ENCODE data around the gene KIRREL1. TPM values are rescaled to one million over a fixed set of nuclear protein-coding genes. Genes with fewer than 3 reads are reported as not detected.

The KIRREL1 gene
- total RNA-seq, 4 donors from 2014 or later: 34.1 to 102 (median 57.4) TPM

DNA sequence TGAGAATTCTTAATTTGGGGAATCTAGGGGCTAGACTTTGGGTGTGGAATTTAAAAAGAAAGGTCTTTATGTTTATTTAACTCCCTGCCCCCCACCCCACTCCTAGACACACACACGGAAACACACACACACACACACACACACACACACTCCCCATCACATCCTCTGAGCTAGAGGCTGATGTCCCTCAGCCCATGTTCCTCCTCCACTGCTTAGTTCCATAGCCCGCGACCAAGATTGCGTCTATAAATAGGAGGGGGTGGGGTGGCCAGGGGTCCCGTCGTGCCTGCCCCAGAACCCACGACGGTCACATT lies 655 bp upstream of the KIRREL1 start:
- TF ChIP-seq POLR2A (IDR thresholded peaks at IDR 0.05): no peak
- TF ChIP-seq, protein P1, sequence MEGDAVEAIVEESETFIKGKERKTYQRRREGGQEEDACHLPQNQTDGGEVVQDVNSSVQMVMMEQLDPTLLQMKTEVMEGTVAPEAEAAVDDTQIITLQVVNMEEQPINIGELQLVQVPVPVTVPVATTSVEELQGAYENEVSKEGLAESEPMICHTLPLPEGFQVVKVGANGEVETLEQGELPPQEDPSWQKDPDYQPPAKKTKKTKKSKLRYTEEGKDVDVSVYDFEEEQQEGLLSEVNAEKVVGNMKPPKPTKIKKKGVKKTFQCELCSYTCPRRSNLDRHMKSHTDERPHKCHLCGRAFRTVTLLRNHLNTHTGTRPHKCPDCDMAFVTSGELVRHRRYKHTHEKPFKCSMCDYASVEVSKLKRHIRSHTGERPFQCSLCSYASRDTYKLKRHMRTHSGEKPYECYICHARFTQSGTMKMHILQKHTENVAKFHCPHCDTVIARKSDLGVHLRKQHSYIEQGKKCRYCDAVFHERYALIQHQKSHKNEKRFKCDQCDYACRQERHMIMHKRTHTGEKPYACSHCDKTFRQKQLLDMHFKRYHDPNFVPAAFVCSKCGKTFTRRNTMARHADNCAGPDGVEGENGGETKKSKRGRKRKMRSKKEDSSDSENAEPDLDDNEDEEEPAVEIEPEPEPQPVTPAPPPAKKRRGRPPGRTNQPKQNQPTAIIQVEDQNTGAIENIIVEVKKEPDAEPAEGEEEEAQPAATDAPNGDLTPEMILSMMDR (IDR thresholded peaks at IDR 0.05): no peak
- Histone ChIP-seq H3K27ac (peak overlapping the region; percentile 97 to 100), H3K4me1 (peaks cover 0 to 6% of the 10 kb centered on the region in 2 donors), H3K4me3 (peak overlapping the region; percentile 72 to 97), H3K36me3 (no peaks in the 10 kb centered on the region), H3K27me3 (no peaks in the 10 kb centered on the region), H3K9me3 (no peaks in the 10 kb centered on the region)
- peak in 1 of 2 donors; percentile 53 for DNase-seq
- intact Hi-C loops (cut with DNase I; ENCODE audit: low total_unique reads): loop anchor here (5.0 kb wide), 1 partner anchor 45 kb away; no protein-coding TSS in a partner anchor

DNA sequence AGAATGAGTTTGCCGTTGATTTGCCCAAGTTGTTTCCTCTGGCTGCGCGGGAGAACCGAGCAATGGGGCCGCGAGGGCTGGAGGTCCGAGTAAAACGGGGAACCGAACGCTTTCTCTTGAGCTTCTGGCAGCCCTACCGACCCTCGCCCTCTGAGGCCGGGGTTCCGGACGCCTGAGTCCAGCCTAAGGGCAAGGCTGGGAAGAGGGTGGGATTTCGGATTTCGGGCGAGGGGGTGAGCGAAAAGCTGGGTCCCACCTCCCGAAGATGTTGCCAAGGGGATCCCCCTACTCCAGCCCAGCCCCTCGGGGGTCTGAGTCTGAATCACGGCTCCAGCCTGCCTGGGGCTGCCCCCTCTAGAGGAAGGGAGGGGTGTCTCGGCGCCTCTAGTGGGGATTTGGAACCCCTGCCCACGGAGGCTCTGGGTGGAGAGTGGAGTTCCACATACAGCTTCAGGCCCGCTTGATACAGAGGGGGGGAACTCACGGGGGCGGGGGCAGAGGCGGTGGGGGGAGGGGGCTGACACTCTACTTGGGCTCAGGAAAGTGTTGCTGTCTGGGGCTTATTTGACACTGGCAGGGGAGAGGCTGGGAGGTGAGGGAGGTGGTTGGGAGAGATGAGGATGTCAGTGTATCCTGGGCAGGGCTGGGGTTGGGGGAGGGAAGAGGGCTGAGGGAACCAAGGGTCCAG lies 617 bp downstream of the KIRREL1 start:
- Histone ChIP-seq H3K4me1 (peaks cover 0 to 13% of the 10 kb centered on the region in 2 donors), H3K9me3 (no peaks in the 10 kb centered on the region), H3K4me3 (peak overlapping the region; percentile 72 to 97), H3K27ac (peak overlapping the region; percentile 97 to 100), H3K27me3 (no peaks in the 10 kb centered on the region), H3K36me3 (no peaks in the 10 kb centered on the region)
- TF ChIP-seq, protein P1 (IDR thresholded peaks at IDR 0.05): peak in 3 of 4 experiments; percentile 6 to 38 (median 27)
- TF ChIP-seq POLR2A (IDR thresholded peaks at IDR 0.05): no peak
- DNase-seq: peak in 1 of 2 donors; percentile 60
- intact Hi-C loops (cut with DNase I; ENCODE audit: low total_unique reads): loop anchor here (5.0 kb wide), 1 partner anchor 43 kb away; no protein-coding TSS in a partner anchor

DNA sequence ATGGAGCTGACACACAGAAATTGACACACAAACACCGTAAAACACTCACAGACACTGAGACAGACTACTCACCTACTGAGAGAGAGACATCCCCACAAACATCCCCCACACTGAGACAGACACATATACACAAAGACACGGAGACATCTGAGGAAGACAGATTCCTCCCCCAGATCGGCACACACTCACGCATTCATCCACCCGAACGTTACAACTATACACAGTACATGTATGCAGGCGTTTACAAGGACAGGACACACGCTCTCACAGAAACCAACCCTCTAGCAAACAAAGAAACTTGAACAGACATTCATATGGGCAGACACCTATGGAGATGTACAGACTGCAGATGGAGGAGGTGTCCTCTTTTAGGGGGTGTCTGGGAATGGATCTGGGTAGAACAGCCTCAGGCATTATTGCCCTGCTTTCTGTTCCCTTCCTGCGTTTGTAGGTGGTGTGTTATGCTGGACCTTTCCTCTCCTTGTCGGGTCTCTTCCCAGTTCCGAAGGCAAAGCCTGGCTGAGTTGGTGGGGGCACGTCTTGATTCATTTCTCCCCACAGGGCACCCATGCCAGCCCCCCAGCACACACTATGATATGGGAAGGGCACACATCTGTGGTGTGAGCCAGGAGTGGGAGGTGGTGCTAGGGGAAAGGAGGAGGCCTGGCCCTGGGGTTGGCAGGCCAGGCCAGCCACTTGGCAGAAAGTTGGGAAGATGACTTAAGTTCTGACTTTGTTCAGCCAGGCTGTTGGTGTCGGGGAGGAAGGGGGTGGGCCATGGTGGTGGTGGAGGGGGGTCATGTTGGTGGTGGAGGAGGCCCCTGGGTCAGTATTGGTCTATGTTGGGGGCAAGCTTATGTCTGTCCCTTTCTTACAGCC lies 1.5 kb downstream of the KIRREL1 start:
- Histone ChIP-seq H3K36me3 (no peaks in the 10 kb centered on the region), H3K27ac (peak overlapping the region; percentile 97 to 100), H3K27me3 (no peaks in the 10 kb centered on the region), H3K4me1 (peaks cover 0 to 17% of the 10 kb centered on the region in 2 donors), H3K9me3 (no peaks in the 10 kb centered on the region), H3K4me3 (peak overlapping the region; percentile 72 to 97)
- TF ChIP-seq, protein P1 (IDR thresholded peaks at IDR 0.05): no peak
- no peak for TF ChIP-seq POLR2A (IDR thresholded peaks at IDR 0.05)
- DNase-seq: peak; percentile 56 to 57
- intact Hi-C loops (cut with DNase I; ENCODE audit: low total_unique reads): loop anchor here (5.0 kb wide), 1 partner anchor 42 kb away; no protein-coding TSS in a partner anchor

DNA sequence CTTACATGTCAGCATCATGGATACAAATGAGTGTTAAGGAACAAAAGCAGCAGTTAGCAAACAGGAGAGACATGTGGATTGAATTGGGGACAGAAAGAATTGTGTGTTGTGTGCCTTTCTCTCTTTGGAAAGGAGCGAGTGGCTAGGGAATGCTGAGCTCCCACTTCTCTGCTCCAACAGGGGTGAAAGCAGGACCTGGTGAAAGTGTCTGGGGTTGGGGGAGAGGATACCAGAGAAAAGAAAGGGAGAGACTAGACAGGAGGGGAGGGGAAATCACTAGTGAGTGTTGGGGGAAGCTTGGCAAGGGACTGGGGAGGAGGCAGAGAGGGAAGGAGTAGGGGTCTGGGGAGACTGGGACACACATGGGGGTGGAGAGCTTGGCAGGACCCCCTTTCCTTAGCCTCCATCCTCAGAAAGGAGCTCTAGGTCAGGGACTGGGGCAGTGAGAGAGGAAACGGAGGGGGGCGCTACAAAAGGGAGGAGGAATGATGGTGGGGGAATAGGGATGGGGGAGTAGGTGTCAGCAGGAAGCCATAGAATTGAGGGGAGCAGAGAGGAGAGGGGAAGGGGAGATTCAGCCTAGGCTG lies 2.2 kb downstream of the KIRREL1 start:
- no peaks in the 10 kb centered on the region for H3K9me3 ChIP-seq
- H3K4me3 ChIP-seq: peak overlapping the region in 1 of 2 donors; percentile 97
- no peak for DNase-seq
- TF ChIP-seq, protein P1 (IDR thresholded peaks at IDR 0.05): no peak
- no peak for TF ChIP-seq POLR2A (IDR thresholded peaks at IDR 0.05)
- H3K4me1 ChIP-seq: peaks cover 0 to 17% of the 10 kb centered on the region in 2 donors
- intact Hi-C loops (cut with DNase I; ENCODE audit: low total_unique reads): no loop called here
- peak overlapping the region; percentile 97 to 100 for H3K27ac ChIP-seq
- no peaks in the 10 kb centered on the region for H3K27me3 ChIP-seq
- H3K36me3 ChIP-seq: no peaks in the 10 kb centered on the region
